GM12873 (cell line): ENCODE measurements around the gene CT45A10.
"Not testable (repeated sequence)": the region's sequence is repeated elsewhere in the genome, so short reads cannot be mapped to it uniquely, and the experiment has no call there.

Experiments used
- CTCF ChIP-seq: IDR thresholded peaks from 2 replicates; pipeline ENCODE4 v1.5.1; 2012; ENCODE audit warnings: low read depth, mild to moderate bottlenecking, moderate library complexity, low read length, control low read depth; ENCODE audit not compliant: insufficient read depth; ENCODE audit errors: missing control alignments

CT45A10 gene

GRCh38 chrX:135890087-135890585, 3.1 kb downstream of the CT45A10 start:
- TF ChIP-seq CTCF, result no peak

GRCh38 chrX:135888976-135889375, 4.3 kb downstream of the CT45A10 start:
- peak; percentile 51 for TF ChIP-seq CTCF

GRCh38 chrX:135871712-135872111, 21.5 kb downstream of the CT45A10 start, which contains the start of gene CT45A9:
Gene CT45A9 (minus strand): TSS chrX:135871812. CDS start chrX:135868061, 3,751 bp downstream.
- not testable (repeated sequence) for TF ChIP-seq CTCF

- TF ChIP-seq CTCF, result not testable (repeated sequence)
Observed at GRCh38 chrX:135854438-135854837, 38.8 kb downstream of the CT45A10 start, which contains the start of gene CT45A8. Gene CT45A8 (minus strand): TSS chrX:135854538. CDS start chrX:135850783, 3,755 bp downstream.

GRCh38 chrX:135837180-135837579, 56.1 kb downstream of the CT45A10 start, which contains the start of gene CT45A7:
Gene CT45A7 (minus strand): TSS chrX:135837280. CDS start chrX:135833533, 3,747 bp downstream.
- TF ChIP-seq CTCF, result not testable (repeated sequence)
